IPS-NIHi7 (cell line): ENCODE data around the gene PTH1R.

ENCODE experiments used
- DNase-seq: peaks from one replicate; pipeline ENCODE4 v3.0.0; 2012; ENCODE audit warnings: mixed read lengths; ENCODE audit errors: extremely low spot score

The PTH1R gene

GRCh38 chr3:46849686-46850467 lies 27.6 kb upstream of the PTH1R start:
- DNase-seq: no peak

GRCh38 chr3:46850468-46850779 lies 27.1 kb upstream of the PTH1R start:
- DNase-seq: no peak

GRCh38 chr3:46851364-46852333 lies 25.9 kb upstream of the PTH1R start:
- no peak for DNase-seq

- DNase-seq: no peak
Measured at GRCh38 chr3:46852334-46852720, 25.2 kb upstream of the PTH1R start.

- DNase-seq: no peak
Measured at GRCh38 chr3:46852839-46853355, 24.6 kb upstream of the PTH1R start.

- DNase-seq: no peak
Measured at GRCh38 chr3:46853441-46854415, 23.8 kb upstream of the PTH1R start.

GRCh38 chr3:46854555-46854991 lies 22.9 kb upstream of the PTH1R start:
- DNase-seq: no peak

GRCh38 chr3:46856576-46857471 lies 20.7 kb upstream of the PTH1R start:
- DNase-seq: no peak

GRCh38 chr3:46857485-46858341 lies 19.8 kb upstream of the PTH1R start:
- DNase-seq: no peak

GRCh38 chr3:46858456-46858855 lies 19.1 kb upstream of the PTH1R start:
- no peak for DNase-seq

GRCh38 chr3:46859001-46859710 lies 18.4 kb upstream of the PTH1R start:
- DNase-seq: no peak

GRCh38 chr3:46860017-46860809 lies 17.3 kb upstream of the PTH1R start:
- no peak for DNase-seq

GRCh38 chr3:46860810-46861604 lies 16.5 kb upstream of the PTH1R start:
- no peak for DNase-seq

GRCh38 chr3:46861605-46862368 lies 15.7 kb upstream of the PTH1R start:
- DNase-seq: no peak

- no peak for DNase-seq
Measured at GRCh38 chr3:46862369-46863025, 15.0 kb upstream of the PTH1R start.

- DNase-seq: no peak
Measured at GRCh38 chr3:46863261-46863782, 14.2 kb upstream of the PTH1R start, which contains the start of gene MYL3. MYL3 (minus strand) TSS chr3:46863444; CDS start chr3:46863390, 54 bp downstream.
